T-helper 1 cell treated with Interleukin-12 subunit alpha and Interleukin-12 subunit beta and Interleukin-4 antibody, amounts not matched to agents 30 μg/mL and 1 μg/mL, for 36 hours (primary cell): Measurements from ENCODE around the gene PABPN1L.

Experiments used
- H3K27ac Mint-ChIP-seq: one replicate; pipeline ENCODE4 v1.8.0; 2021; ENCODE audit warnings: mild to moderate bottlenecking, mixed read lengths
- H3K27me3 Mint-ChIP-seq: one replicate; pipeline ENCODE4 v1.8.0; 2021; ENCODE audit warnings: low read depth, mixed read lengths
- H3K36me3 Mint-ChIP-seq: one replicate; pipeline ENCODE4 v1.8.0; 2021; ENCODE audit warnings: low read depth, mixed read lengths
- H3K4me1 Mint-ChIP-seq: one replicate; pipeline ENCODE4 v1.8.0; 2021; ENCODE audit warnings: low read depth, mixed read lengths
- H3K4me3 Mint-ChIP-seq: one replicate; pipeline ENCODE4 v1.8.0; 2021; ENCODE audit warnings: mild to moderate bottlenecking, moderate library complexity, mixed read lengths
- H3K9me3 Mint-ChIP-seq: one replicate; pipeline ENCODE4 v1.8.0; 2021; ENCODE audit warnings: mixed read lengths

Gene PABPN1L

GRCh38 chr16:88843256-88843655 is 23.2 kb downstream of the PABPN1L start:
- H3K36me3 Mint-ChIP-seq = peaks cover 3% of the 10 kb centered on the region
- H3K27me3 Mint-ChIP-seq = no peaks in the 10 kb centered on the region
- no peaks in the 10 kb centered on the region for H3K9me3 Mint-ChIP-seq
- H3K4me3 Mint-ChIP-seq = no peak overlapping the region
- no peak overlapping the region for H3K27ac Mint-ChIP-seq
- H3K4me1 Mint-ChIP-seq = no peaks in the 10 kb centered on the region

- no peak overlapping the region for H3K27ac Mint-ChIP-seq
- H3K36me3 Mint-ChIP-seq = peaks cover 3% of the 10 kb centered on the region
- no peaks in the 10 kb centered on the region for H3K4me1 Mint-ChIP-seq
- H3K27me3 Mint-ChIP-seq = no peaks in the 10 kb centered on the region
- H3K4me3 Mint-ChIP-seq = no peak overlapping the region
- H3K9me3 Mint-ChIP-seq = no peaks in the 10 kb centered on the region
Measured at GRCh38 chr16:88842806-88843205, 23.7 kb downstream of the PABPN1L start.

- H3K4me1 Mint-ChIP-seq = no peaks in the 10 kb centered on the region
- no peak overlapping the region for H3K4me3 Mint-ChIP-seq
- H3K27me3 Mint-ChIP-seq = no peaks in the 10 kb centered on the region
- H3K27ac Mint-ChIP-seq = no peak overlapping the region
- peaks cover 3% of the 10 kb centered on the region for H3K36me3 Mint-ChIP-seq
- H3K9me3 Mint-ChIP-seq = no peaks in the 10 kb centered on the region
Measured at GRCh38 chr16:88842308-88842756, 24.1 kb downstream of the PABPN1L start.

GRCh38 chr16:88841521-88842307 is 24.7 kb downstream of the PABPN1L start:
- Mint-ChIP-seq H3K4me1 (no peaks in the 10 kb centered on the region), H3K36me3 (peaks cover 3% of the 10 kb centered on the region), H3K4me3 (no peak overlapping the region), H3K27ac (no peak overlapping the region), H3K27me3 (no peaks in the 10 kb centered on the region), H3K9me3 (no peaks in the 10 kb centered on the region)

GRCh38 chr16:88840600-88841215 is 25.8 kb downstream of the PABPN1L start:
- H3K4me3 Mint-ChIP-seq = no peak overlapping the region
- no peak overlapping the region for H3K27ac Mint-ChIP-seq
- peaks cover 3% of the 10 kb centered on the region for H3K36me3 Mint-ChIP-seq
- no peaks in the 10 kb centered on the region for H3K4me1 Mint-ChIP-seq
- H3K9me3 Mint-ChIP-seq = no peaks in the 10 kb centered on the region
- H3K27me3 Mint-ChIP-seq = no peaks in the 10 kb centered on the region

GRCh38 chr16:88839745-88840599 is 26.5 kb downstream of the PABPN1L start:
- Mint-ChIP-seq H3K27ac (no peak overlapping the region), H3K36me3 (peaks cover 3% of the 10 kb centered on the region), H3K9me3 (no peaks in the 10 kb centered on the region), H3K4me3 (no peak overlapping the region), H3K27me3 (no peaks in the 10 kb centered on the region), H3K4me1 (no peaks in the 10 kb centered on the region)

GRCh38 chr16:88839026-88839529 is 27.4 kb downstream of the PABPN1L start:
- no peaks in the 10 kb centered on the region for H3K9me3 Mint-ChIP-seq
- H3K36me3 Mint-ChIP-seq = peaks cover 3% of the 10 kb centered on the region
- no peak overlapping the region for H3K4me3 Mint-ChIP-seq
- H3K4me1 Mint-ChIP-seq = no peaks in the 10 kb centered on the region
- H3K27me3 Mint-ChIP-seq = no peaks in the 10 kb centered on the region
- no peak overlapping the region for H3K27ac Mint-ChIP-seq

- Mint-ChIP-seq H3K9me3 (no peaks in the 10 kb centered on the region), H3K27ac (no peak overlapping the region), H3K36me3 (peaks cover 3% of the 10 kb centered on the region), H3K4me1 (no peaks in the 10 kb centered on the region), H3K27me3 (no peaks in the 10 kb centered on the region), H3K4me3 (no peak overlapping the region)
Measured at GRCh38 chr16:88838566-88838965, 27.9 kb downstream of the PABPN1L start.

GRCh38 chr16:88837806-88838205 is 28.7 kb downstream of the PABPN1L start:
- no peaks in the 10 kb centered on the region for H3K4me1 Mint-ChIP-seq
- H3K9me3 Mint-ChIP-seq = no peaks in the 10 kb centered on the region
- no peak overlapping the region for H3K27ac Mint-ChIP-seq
- H3K27me3 Mint-ChIP-seq = no peaks in the 10 kb centered on the region
- no peak overlapping the region for H3K4me3 Mint-ChIP-seq
- peaks cover 3% of the 10 kb centered on the region for H3K36me3 Mint-ChIP-seq

- Mint-ChIP-seq H3K9me3 (no peaks in the 10 kb centered on the region), H3K27me3 (no peaks in the 10 kb centered on the region), H3K36me3 (peaks cover 3% of the 10 kb centered on the region), H3K4me3 (no peak overlapping the region), H3K4me1 (no peaks in the 10 kb centered on the region), H3K27ac (no peak overlapping the region)
Measured at GRCh38 chr16:88836791-88837190, 29.7 kb downstream of the PABPN1L start.

GRCh38 chr16:88835818-88836217 is 30.6 kb downstream of the PABPN1L start:
- no peaks in the 10 kb centered on the region for H3K27me3 Mint-ChIP-seq
- H3K4me1 Mint-ChIP-seq = no peaks in the 10 kb centered on the region

GRCh38 chr16:88835383-88835782 is 31.1 kb downstream of the PABPN1L start:
- peaks cover 3% of the 10 kb centered on the region for H3K36me3 Mint-ChIP-seq
- H3K4me1 Mint-ChIP-seq = no peaks in the 10 kb centered on the region
- no peak overlapping the region for H3K27ac Mint-ChIP-seq
- H3K4me3 Mint-ChIP-seq = no peak overlapping the region
- no peaks in the 10 kb centered on the region for H3K9me3 Mint-ChIP-seq
- H3K27me3 Mint-ChIP-seq = no peaks in the 10 kb centered on the region

More at GRCh38 chr16:88835818-88836217, 30.6 kb downstream of the PABPN1L start:
- Mint-ChIP-seq H3K4me3 (no peak overlapping the region), H3K9me3 (no peaks in the 10 kb centered on the region), H3K27ac (no peak overlapping the region), H3K36me3 (peaks cover 3% of the 10 kb centered on the region)

GRCh38 chr16:88834670-88835069 is 31.8 kb downstream of the PABPN1L start:
- no peaks in the 10 kb centered on the region for H3K9me3 Mint-ChIP-seq
- H3K27me3 Mint-ChIP-seq = no peaks in the 10 kb centered on the region
- H3K36me3 Mint-ChIP-seq = no peaks in the 10 kb centered on the region
- no peak overlapping the region for H3K27ac Mint-ChIP-seq
- no peak overlapping the region for H3K4me3 Mint-ChIP-seq
- no peaks in the 10 kb centered on the region for H3K4me1 Mint-ChIP-seq

- Mint-ChIP-seq H3K9me3 (no peaks in the 10 kb centered on the region), H3K4me1 (no peaks in the 10 kb centered on the region), H3K36me3 (no peaks in the 10 kb centered on the region), H3K27ac (no peak overlapping the region), H3K27me3 (no peaks in the 10 kb centered on the region), H3K4me3 (no peak overlapping the region)
Measured at GRCh38 chr16:88833086-88833485, 33.4 kb downstream of the PABPN1L start.
